Keratinocyte (primary cell): ENCODE data around the gene SLC5A1.

ENCODE experiments used
- EZH2 ChIP-seq: IDR thresholded peaks from one replicate; pipeline ENCODE4 v1.6.1; 2012; ENCODE audit warnings: inconsistent platforms, mild to moderate bottlenecking, low read length, moderate library complexity
- TF ChIP-seq, protein P1 (sequence below), 3 experiments: IDR thresholded peaks in 1 of 3; conservative IDR thresholded peaks in 1 of 3; optimal IDR thresholded peaks in 1 of 3; 2 replicates in 2 of 3; 3 replicates in 1 of 3; pipeline versions ENCODE3 to v1.5.1; 2011; ENCODE audit warnings: low read length in 3 of 3, mild to moderate bottlenecking in 3 of 3, moderate library complexity in 2 of 3, control low read depth in 1 of 3, inconsistent platforms in 1 of 3; ENCODE audit not compliant: insufficient read depth in 2 of 3; ENCODE audit errors: extremely low read depth in 1 of 3

DNA sequence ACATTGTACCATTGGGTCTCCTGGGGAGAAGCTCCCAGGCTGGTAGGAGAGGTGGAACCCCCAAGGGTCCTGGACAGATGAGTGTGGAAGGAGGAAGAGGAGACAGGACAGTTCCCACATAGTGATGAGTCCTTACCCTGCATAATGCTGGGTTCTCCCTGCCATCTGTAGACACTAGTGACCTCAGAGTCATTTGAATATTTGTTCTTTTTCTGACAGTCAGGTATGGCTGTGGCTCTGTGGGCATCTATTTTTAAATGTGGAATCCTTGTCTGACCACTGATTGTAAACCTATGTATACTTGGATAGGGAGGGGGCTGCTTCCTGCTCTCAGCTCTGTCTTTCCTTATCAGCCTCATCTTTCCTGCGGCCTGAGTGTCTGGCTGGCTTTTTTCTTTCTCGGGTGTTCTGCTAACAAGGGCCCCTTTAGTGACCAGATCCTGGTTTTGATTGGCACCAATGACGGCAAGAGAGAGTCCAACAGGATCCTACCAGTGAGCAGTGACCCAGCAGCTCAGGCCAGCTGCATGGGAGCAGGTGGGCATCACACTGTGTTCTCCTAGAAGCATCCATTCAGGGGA, 2.6 kb upstream of the SLC5A1 start:
- TF ChIP-seq, protein P1, sequence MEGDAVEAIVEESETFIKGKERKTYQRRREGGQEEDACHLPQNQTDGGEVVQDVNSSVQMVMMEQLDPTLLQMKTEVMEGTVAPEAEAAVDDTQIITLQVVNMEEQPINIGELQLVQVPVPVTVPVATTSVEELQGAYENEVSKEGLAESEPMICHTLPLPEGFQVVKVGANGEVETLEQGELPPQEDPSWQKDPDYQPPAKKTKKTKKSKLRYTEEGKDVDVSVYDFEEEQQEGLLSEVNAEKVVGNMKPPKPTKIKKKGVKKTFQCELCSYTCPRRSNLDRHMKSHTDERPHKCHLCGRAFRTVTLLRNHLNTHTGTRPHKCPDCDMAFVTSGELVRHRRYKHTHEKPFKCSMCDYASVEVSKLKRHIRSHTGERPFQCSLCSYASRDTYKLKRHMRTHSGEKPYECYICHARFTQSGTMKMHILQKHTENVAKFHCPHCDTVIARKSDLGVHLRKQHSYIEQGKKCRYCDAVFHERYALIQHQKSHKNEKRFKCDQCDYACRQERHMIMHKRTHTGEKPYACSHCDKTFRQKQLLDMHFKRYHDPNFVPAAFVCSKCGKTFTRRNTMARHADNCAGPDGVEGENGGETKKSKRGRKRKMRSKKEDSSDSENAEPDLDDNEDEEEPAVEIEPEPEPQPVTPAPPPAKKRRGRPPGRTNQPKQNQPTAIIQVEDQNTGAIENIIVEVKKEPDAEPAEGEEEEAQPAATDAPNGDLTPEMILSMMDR (optimal IDR thresholded peaks at IDR 0.05 in 1 of 3, IDR thresholded peaks at IDR 0.05 in 1 of 3, conservative IDR thresholded peaks at IDR 0.05 in 1 of 3; ENCODE audit: extremely low read depth in 1 of 3, insufficient read depth in 2 of 3, low read length in 3 of 3) = no peak
- no peak for TF ChIP-seq EZH2
